ENCODE results near the gene SHISAL1. TPM values are rescaled to one million over a fixed set of nuclear protein-coding genes. Genes with fewer than 3 reads are reported as not detected.

Gene SHISAL1
- total and polyA plus RNA-seq, 2 donors (not counting 3 experiments of a cell fraction or from before 2014, with no cell fraction given): 0.01 to 0.07 TPM

- intact Hi-C loops (cut with micrococcal nuclease): no loop called here
- CTCF ChIA-PET: no interaction called here
These were observed 66.9 kb downstream of the SHISAL1 start for GRCh38 chr22:44245867-44246266.

More at GRCh38 chr22:44245867-44246266, 66.9 kb downstream of the SHISAL1 start:
- dilution Hi-C loops (cut with MboI; ENCODE audit: extremely low pct_ligation_motif_present, low sequenced_read_pairs): no loop called here
- no peak overlapping the region for H3K4me3 ChIP-seq (replicated peaks in 1 of 3; ENCODE audit: insufficient read depth in 1 of 3, low read depth in 1 of 3, low read length in 3 of 3)
- H3K79me2 ChIP-seq (ENCODE audit: control insufficient read depth, insufficient read depth, low read length): no peaks in the 10 kb centered on the region
- no peak overlapping the region for H2AFZ ChIP-seq (ENCODE audit: low read depth, low read length)
- H3K27me3 ChIP-seq (ENCODE audit: control insufficient read depth in 2 of 2, insufficient read depth in 2 of 2, low read length in 2 of 2): no peaks in the 10 kb centered on the region
- H3K9ac ChIP-seq (replicated peaks; ENCODE audit: extremely low read depth, insufficient read depth, low read length): no peak overlapping the region
- no peak overlapping the region for H3K27ac ChIP-seq (ENCODE audit: insufficient read depth, low read depth, low read length)
- no peak for TF ChIP-seq CTCF (IDR thresholded peaks at IDR 0.05; ENCODE audit: extremely low read depth in 1 of 2, insufficient read depth in 1 of 2, low read depth in 1 of 2, low read length in 2 of 2)
- TF ChIP-seq JUN (IDR thresholded peaks at IDR 0.05; ENCODE audit: borderline replicate concordance, insufficient read depth, insufficient read length, low read depth): no peak
- no peak for TF ChIP-seq EZH2 (IDR thresholded peaks at IDR 0.05; ENCODE audit: borderline replicate concordance, low read depth, low read length, severe bottlenecking)
- no peak for TF ChIP-seq POLR2AphosphoS5 (IDR thresholded peaks at IDR 0.05; ENCODE audit: insufficient read depth, low read depth, low read length)
- TF ChIP-seq MYC (IDR thresholded peaks at IDR 0.05; ENCODE audit: low read depth, low read length): no peak
- no peak for TF ChIP-seq POLR2A (IDR thresholded peaks at IDR 0.05; ENCODE audit: low read depth, low read length)
- no peak for TF ChIP-seq GATA2 (IDR thresholded peaks at IDR 0.05; ENCODE audit: insufficient read depth, insufficient read length, low read depth, low read length)
- TF ChIP-seq MAX (IDR thresholded peaks at IDR 0.05; ENCODE audit: insufficient read depth, insufficient read length): no peak
- TF ChIP-seq FOS (IDR thresholded peaks at IDR 0.05; ENCODE audit: borderline replicate concordance, insufficient read depth, low read length): no peak
- H3K9me3 ChIP-seq (replicated peaks; ENCODE audit: control insufficient read depth, insufficient read depth, low read length): no peaks in the 10 kb centered on the region
- H4K20me1 ChIP-seq (replicated peaks; ENCODE audit: control insufficient read depth, extremely low read depth, insufficient read depth, low read length): no peaks in the 10 kb centered on the region
- no peak for FAIRE-seq
- BruUV-seq (replicated peaks): no TSS peak
- H3K36me3 ChIP-seq (ENCODE audit: control insufficient read depth in 2 of 2, extremely low read depth in 1 of 2, insufficient read depth in 2 of 2, low read length in 2 of 2): no peaks in the 10 kb centered on the region
- POLR2A ChIA-PET: no interaction called here
- no peaks in the 10 kb centered on the region for H3K9me1 ChIP-seq (replicated peaks; ENCODE audit: control insufficient read depth, extremely low read depth, insufficient read depth, low read length)
- DNase-seq (ENCODE audit: low read depth, low spot score): no peak
- H3K4me2 ChIP-seq (ENCODE audit: insufficient read depth, low read length): no peak overlapping the region
- H3K4me1 ChIP-seq (ENCODE audit: control insufficient read depth, extremely low read depth, insufficient read depth, low read length): no peaks in the 10 kb centered on the region
